ENCODE measurements around the gene PPARD. TPM values are rescaled to one million over a fixed set of nuclear protein-coding genes. Genes with fewer than 3 reads are reported as not detected.
A peak's percentile ranks its signal among the peaks of the same experiment; 100 is the strongest.

Gene PPARD
- total and polyA plus RNA-seq, 2 of the 13 experiments (the other 11 are each of a cell fraction or from before 2014, with no cell fraction given): 6.1 to 13.3 TPM

- TF ChIP-seq CREB1 (IDR thresholded peaks at IDR 0.05) (peak; percentile 88), CREB1 (CRISPR knock-in tag; IDR thresholded peaks at IDR 0.05) (peak; percentile 80), ZC3H4 (CRISPR knock-in tag; IDR thresholded peaks at IDR 0.05; ENCODE audit: borderline replicate concordance) (no peak), ZSCAN5A (CRISPR knock-in tag; IDR thresholded peaks at IDR 0.05; ENCODE audit: borderline replicate concordance) (no peak), ZNF607 (CRISPR knock-in tag; IDR thresholded peaks at IDR 0.05; ENCODE audit: borderline replicate concordance) (peak; percentile 87; the same call in 1 of the 2 replicates), ZKSCAN5 (CRISPR knock-in tag; IDR thresholded peaks at IDR 0.05) (no peak), AGO1 (IDR thresholded peaks at IDR 0.05; ENCODE audit: low read depth, low read length, poor library complexity, severe bottlenecking) (peak; percentile 52), ZNF724P (CRISPR knock-in tag; IDR thresholded peaks at IDR 0.05; ENCODE audit: borderline replicate concordance) (0 out of 2 replicates have a peak, but pooled peaks have one; percentile 83), PLSCR1 (CRISPR knock-in tag; IDR thresholded peaks at IDR 0.05; ENCODE audit: borderline replicate concordance) (no peak; the same call in 1 of the 2 replicates), ZMYM4 (CRISPR knock-in tag; IDR thresholded peaks at IDR 0.05) (peak; percentile 92), ZBTB38 (CRISPR knock-in tag; IDR thresholded peaks at IDR 0.05) (peak; percentile 51; the same call in 1 of the 2 replicates), SNAI1 (CRISPR knock-in tag; IDR thresholded peaks at IDR 0.05; ENCODE audit: borderline replicate concordance) (no peak), KLF11 (CRISPR knock-in tag; IDR thresholded peaks at IDR 0.05) (peak; percentile 90), AKAP8 (CRISPR knock-in tag; IDR thresholded peaks at IDR 0.05) (no peak), SNAPC2 (CRISPR knock-in tag; IDR thresholded peaks at IDR 0.05) (peak; percentile 88), FUBP1 (CRISPR knock-in tag; IDR thresholded peaks at IDR 0.05; ENCODE audit: borderline replicate concordance) (no peak), TBP (CRISPR knock-in tag; IDR thresholded peaks at IDR 0.05) (no peak)
- TF ChIP-seq, protein P1, sequence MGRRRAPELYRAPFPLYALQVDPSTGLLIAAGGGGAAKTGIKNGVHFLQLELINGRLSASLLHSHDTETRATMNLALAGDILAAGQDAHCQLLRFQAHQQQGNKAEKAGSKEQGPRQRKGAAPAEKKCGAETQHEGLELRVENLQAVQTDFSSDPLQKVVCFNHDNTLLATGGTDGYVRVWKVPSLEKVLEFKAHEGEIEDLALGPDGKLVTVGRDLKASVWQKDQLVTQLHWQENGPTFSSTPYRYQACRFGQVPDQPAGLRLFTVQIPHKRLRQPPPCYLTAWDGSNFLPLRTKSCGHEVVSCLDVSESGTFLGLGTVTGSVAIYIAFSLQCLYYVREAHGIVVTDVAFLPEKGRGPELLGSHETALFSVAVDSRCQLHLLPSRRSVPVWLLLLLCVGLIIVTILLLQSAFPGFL (CRISPR knock-in tag; IDR thresholded peaks at IDR 0.05): no peak
- TF ChIP-seq, protein P2, sequence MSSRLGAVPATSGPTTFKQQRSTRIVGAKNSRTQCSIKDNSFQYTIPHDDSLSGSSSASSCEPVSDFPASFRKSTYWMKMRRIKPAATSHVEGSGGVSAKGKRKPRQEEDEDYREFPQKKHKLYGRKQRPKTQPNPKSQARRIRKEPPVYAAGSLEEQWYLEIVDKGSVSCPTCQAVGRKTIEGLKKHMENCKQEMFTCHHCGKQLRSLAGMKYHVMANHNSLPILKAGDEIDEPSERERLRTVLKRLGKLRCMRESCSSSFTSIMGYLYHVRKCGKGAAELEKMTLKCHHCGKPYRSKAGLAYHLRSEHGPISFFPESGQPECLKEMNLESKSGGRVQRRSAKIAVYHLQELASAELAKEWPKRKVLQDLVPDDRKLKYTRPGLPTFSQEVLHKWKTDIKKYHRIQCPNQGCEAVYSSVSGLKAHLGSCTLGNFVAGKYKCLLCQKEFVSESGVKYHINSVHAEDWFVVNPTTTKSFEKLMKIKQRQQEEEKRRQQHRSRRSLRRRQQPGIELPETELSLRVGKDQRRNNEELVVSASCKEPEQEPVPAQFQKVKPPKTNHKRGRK (CRISPR knock-in tag; IDR thresholded peaks at IDR 0.05): no peak
- TF ChIP-seq, protein P3, sequence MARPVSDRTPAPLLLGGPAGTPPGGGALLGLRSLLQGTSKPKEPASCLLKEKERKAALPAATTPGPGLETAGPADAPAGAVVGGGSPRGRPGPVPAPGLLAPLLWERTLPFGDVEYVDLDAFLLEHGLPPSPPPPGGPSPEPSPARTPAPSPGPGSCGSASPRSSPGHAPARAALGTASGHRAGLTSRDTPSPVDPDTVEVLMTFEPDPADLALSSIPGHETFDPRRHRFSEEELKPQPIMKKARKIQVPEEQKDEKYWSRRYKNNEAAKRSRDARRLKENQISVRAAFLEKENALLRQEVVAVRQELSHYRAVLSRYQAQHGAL (CRISPR knock-in tag; IDR thresholded peaks at IDR 0.05; ENCODE audit: not compliant biosample characterization): no peak
Observed at GRCh38 chr6:35342258-35343091, at the start of gene PPARD (continued).

Measured in HepG2 (cell line).